ENCODE results near the gene NLE1. TPM values are rescaled to one million over a fixed set of nuclear protein-coding genes. Genes with fewer than 3 reads are reported as not detected.

NLE1 gene
- total RNA-seq, 3 donors from 2014 or later: 9.0 to 13.6 (median 12.1) TPM

DNA sequence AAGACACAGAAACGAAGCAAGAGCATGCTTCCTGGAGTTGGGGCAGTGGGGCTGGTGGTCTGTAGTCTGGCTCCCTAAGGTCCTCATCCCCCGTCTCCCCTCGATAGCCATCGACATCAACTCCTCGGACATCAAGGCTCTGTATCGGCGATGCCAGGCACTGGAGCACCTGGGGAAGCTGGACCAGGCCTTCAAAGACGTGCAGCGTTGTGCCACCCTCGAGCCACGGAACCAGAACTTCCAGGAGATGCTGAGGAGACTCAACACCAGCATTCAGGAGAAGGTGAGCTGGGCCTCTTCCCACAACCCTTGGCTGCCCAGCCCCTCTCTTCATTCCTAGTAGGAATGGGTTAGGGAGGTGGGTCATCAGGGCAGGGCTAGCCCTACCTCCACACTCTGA is 7.8 kb upstream of the NLE1 start:
- intact Hi-C loops (cut with DNase I, micrococcal nuclease): no loop called here
- TF ChIP-seq, protein P1, sequence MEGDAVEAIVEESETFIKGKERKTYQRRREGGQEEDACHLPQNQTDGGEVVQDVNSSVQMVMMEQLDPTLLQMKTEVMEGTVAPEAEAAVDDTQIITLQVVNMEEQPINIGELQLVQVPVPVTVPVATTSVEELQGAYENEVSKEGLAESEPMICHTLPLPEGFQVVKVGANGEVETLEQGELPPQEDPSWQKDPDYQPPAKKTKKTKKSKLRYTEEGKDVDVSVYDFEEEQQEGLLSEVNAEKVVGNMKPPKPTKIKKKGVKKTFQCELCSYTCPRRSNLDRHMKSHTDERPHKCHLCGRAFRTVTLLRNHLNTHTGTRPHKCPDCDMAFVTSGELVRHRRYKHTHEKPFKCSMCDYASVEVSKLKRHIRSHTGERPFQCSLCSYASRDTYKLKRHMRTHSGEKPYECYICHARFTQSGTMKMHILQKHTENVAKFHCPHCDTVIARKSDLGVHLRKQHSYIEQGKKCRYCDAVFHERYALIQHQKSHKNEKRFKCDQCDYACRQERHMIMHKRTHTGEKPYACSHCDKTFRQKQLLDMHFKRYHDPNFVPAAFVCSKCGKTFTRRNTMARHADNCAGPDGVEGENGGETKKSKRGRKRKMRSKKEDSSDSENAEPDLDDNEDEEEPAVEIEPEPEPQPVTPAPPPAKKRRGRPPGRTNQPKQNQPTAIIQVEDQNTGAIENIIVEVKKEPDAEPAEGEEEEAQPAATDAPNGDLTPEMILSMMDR (IDR thresholded peaks at IDR 0.05): no peak
- H3K4me1 ChIP-seq (ENCODE audit: low read depth): no peaks in the 10 kb centered on the region
- H3K36me3 ChIP-seq (ENCODE audit: low read depth): no peaks in the 10 kb centered on the region
- H3K4me3 ChIP-seq: no peak overlapping the region
- H3K9me3 ChIP-seq: no peaks in the 10 kb centered on the region
- DNase-seq (no peak), ATAC-seq (no peak)

DNA sequence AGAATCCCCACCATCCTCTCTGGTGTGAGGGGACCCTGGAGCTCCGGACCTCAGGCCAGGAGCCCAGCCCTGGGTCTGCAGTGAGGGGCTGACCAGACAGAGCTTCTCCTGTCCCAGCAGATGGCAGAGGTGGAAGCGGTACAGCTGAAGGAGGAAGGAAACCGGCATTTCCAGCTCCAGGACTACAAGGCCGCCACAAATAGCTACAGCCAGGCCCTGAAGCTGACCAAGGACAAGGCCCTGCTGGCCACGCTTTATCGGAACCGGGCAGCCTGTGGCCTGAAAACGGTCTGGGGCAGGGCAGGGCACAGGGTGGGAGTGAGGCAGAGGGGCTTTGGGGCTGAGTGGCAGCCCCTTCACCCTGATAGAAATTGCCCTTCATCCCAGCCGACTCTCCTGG is 6.0 kb upstream of the NLE1 start:
- Histone ChIP-seq H3K4me3 (no peak overlapping the region), H3K36me3 (ENCODE audit: low read depth) (no peaks in the 10 kb centered on the region), H3K4me1 (ENCODE audit: low read depth) (no peaks in the 10 kb centered on the region), H3K9me3 (no peaks in the 10 kb centered on the region)
- TF ChIP-seq, protein P1 (IDR thresholded peaks at IDR 0.05): no peak
- DNase-seq (no peak), ATAC-seq (no peak)
- intact Hi-C loops (cut with DNase I, micrococcal nuclease): no loop called here

DNA sequence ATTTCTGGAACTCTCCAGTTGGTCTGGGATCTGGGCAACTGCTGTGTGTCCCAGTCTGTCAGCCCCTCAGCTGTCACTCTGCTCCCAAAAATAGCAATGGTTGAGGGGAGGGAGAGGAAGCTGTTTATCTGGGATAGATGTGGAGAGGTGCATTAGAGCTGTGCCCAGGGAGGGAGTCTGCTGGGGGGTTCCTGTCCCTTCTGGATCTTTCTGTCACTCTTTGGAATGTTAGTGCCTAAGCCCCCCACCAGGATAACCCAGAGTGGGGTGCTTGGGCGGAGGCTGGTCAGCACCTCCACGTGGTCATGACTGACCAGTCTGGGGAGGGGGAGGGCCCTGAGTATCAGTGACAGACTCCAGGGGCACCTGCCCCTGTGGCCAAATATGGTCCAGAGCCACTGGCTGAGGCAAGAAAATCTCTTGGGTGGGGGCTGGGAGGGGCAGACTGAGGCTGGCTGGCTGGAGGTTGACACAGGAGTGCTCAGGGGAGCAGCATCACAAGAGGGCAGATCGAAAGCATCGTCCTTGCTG is 5.3 kb upstream of the NLE1 start, which contains the start of gene UNC45B:
Gene UNC45B, plus strand, starts transcription at position 443 of the 531 bp plus-strand sequence. CDS start 447 bp downstream, outside the sequence.
- intact Hi-C loops (cut with DNase I, micrococcal nuclease): no loop called here
- TF ChIP-seq, protein P1 (IDR thresholded peaks at IDR 0.05): no peak
- no peak for ATAC-seq
- no peaks in the 10 kb centered on the region for H3K36me3 ChIP-seq (ENCODE audit: low read depth)
- H3K9me3 ChIP-seq: no peaks in the 10 kb centered on the region
- DNase-seq: no peak
- no peaks in the 10 kb centered on the region for H3K4me1 ChIP-seq (ENCODE audit: low read depth)
- H3K4me3 ChIP-seq: no peak within 1 kb of the TSS

GRCh38 chr17:35146214-35146833 is 4.2 kb upstream of the NLE1 start:
- TF ChIP-seq, protein P1 (IDR thresholded peaks at IDR 0.05): no peak
- ATAC-seq (no peak), DNase-seq (no peak)
- intact Hi-C loops (cut with DNase I, micrococcal nuclease): no loop called here
- no peaks in the 10 kb centered on the region for H3K9me3 ChIP-seq
- no peaks in the 10 kb centered on the region for H3K36me3 ChIP-seq (ENCODE audit: low read depth)
- H3K4me3 ChIP-seq: no peak overlapping the region
- H3K4me1 ChIP-seq (ENCODE audit: low read depth): no peaks in the 10 kb centered on the region

GRCh38 chr17:35144840-35145239 is 2.7 kb upstream of the NLE1 start:
- TF ChIP-seq, protein P1 (IDR thresholded peaks at IDR 0.05): no peak
- Histone ChIP-seq H3K9me3 (no peaks in the 10 kb centered on the region), H3K36me3 (ENCODE audit: low read depth) (no peaks in the 10 kb centered on the region), H3K4me3 (no peak overlapping the region), H3K4me1 (ENCODE audit: low read depth) (no peaks in the 10 kb centered on the region)
- no peak for DNase-seq
- intact Hi-C loops (cut with DNase I, micrococcal nuclease): no loop called here
- ATAC-seq: no peak
